GM18870 (cell line): ENCODE measurements around the gene PLCB3.
A peak's percentile ranks its signal among the peaks of the same experiment; 100 is the strongest.
"Not testable (repeated sequence)": the region's sequence is repeated elsewhere in the genome, so short reads cannot be mapped to it uniquely, and the experiment has no call there.

ENCODE experiments used
- ATAC-seq: cut with Tn5 transposase; IDR thresholded peaks from one replicate; pipeline ENCODE4 v1.9.1; 2021; ENCODE audit warnings: moderate library complexity; ENCODE audit not compliant: unreplicated experiment

The PLCB3 gene

DNA sequence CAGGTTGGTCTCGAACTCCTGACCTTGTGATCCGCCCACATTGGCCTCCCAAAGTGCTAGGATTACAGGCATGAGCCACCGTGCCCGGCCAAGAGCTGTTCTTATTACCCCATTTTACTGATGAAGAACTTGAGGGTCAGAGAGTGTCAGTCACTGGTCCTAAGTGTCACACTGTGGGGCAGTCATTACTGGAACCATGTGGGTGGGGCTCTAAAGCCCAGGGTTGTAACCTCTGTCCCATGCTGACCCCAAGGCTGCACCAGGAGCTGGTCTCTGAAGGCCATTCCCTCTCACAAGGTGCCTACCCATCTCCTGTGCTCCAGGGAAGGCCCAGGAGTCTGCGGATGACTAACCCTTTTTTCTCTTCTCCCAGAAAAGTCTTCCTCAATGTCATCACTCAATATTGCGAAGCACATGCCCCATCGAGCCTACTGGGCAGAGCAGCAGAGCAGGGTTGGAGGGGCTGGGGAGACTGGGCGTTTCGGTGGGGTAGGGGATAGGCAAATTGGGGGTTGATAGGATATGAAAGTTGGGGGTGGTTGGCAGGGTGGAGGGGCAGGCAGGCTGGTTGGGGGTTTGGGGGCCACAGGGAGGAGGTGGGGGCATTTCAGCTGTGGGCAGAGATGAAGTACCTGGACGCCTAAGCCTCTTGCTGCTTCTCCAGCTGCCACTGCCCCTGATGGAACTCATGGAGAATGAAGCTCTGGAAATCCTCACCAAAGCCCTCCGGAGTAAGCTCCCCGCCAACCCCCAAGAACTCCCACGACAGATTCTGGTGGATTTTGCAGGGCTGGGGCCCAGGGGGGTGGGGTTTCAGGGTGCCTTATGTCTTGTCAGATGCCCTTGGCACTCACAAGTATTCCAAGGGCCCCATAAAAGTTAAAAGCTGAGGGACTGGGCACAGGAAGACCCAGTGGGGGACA is 52.0 kb downstream of the PLCB3 start:
- ATAC-seq = no peak

GRCh38 chr11:64304032-64304315 is 52.6 kb downstream of the PLCB3 start:
- no peak for ATAC-seq

GRCh38 chr11:64304316-64305072 is 53.2 kb downstream of the PLCB3 start:
- peak; percentile 39 for ATAC-seq

DNA sequence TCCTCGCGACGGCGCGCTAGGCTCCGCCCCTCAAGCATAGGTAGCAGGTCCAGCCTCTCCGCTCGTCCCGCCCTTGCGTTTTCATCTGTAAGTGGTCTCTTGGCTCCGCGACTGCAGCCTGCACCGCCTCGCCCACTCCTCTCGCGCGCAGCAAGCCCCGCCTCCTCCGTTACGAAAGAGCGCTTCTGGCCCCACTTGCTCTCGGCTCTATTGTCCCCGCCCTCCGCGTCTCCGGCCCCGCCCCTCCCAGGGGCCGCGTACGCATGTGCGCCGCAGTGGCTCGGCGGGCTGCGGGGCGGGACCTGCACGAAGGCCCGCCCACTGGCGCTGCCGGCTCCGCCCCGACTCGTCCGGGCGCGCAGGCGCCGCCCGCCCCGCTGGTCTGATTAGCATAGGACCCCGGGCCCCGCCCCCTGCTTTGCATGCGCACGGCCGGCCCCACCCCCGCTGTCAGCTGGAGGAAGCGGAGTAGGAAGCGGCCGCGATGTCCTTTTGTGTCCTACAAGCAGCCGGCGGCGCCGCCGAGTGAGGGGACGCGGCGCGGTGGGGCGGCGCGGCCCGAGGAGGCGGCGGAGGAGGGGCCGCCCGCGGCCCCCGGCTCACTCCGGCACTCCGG is 53.9 kb downstream of the PLCB3 start, which contains the start of gene ESRRA:
Gene ESRRA (plus strand): TSS at position 450 of the 616 bp plus-strand sequence. CDS start 1,656 bp downstream, outside the sequence.
- ATAC-seq = peak; percentile 69

DNA sequence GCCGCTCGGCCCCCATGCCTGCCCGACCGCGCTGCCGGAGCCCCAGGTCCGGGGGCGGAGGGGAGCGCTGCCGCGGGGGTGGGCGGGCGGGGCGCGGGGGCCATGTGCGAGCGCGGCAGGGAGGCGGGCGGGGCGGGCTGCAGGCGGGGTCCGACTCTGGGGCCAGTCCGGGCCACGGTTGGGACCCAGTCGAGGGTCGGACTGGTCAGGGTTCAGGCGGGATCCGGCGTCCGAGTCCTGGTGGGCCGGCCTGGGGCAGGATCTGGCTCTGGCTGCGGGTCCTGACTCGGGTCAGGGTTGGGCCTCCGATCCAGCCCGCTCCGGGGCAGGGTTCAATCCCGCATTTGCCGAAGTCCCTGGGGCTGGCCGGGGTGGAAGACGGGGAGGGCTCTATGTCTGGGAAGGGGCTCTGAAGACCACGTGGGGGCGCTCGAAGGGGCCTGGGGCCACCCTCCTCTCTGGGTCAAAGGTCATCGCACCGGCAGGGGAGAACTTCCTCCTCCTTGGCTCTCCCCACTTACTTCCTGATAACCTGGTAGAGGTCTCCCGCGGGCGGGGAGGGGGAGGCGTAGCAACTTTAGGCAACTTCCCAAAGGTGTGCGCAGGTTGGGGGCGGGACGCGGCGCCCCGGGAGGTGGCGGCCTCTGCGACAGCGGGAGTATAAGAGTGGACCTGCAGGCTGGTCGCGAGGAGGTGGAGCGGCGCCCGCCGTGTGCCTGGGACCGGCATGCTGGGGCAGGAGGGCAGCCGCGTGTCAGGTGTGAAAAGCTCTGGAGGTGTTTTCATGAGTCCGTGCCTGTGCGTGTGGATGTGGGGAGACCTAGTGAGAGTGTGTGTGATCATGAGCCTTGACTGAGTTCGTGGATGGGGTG is 54.6 kb downstream of the PLCB3 start:
- no peak for ATAC-seq

- ATAC-seq = no peak
These were observed 55.2 kb downstream of the PLCB3 start for GRCh38 chr11:64306563-64306875.

GRCh38 chr11:64306876-64307622 is 55.7 kb downstream of the PLCB3 start:
- ATAC-seq = no peak

DNA sequence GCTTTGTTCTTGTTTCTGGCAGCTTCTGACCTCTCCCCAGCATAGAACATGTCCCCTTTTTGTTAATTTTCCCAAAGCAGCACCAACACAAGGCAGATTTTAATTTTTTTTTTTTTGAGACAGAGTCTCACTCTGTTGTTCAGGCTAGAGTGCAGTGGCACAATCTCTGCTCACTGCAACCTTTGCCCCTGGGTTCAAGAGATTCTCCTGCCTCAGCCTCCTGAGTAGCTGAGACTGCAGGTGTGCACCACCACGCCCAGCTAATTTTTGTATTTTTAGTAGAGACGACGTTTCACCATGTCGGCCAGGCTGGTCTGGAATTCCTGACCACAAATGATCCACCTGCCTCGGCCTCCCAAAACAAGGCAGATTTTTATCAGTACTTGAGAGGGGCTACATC is 56.5 kb downstream of the PLCB3 start:
- not testable (repeated sequence) for ATAC-seq

DNA sequence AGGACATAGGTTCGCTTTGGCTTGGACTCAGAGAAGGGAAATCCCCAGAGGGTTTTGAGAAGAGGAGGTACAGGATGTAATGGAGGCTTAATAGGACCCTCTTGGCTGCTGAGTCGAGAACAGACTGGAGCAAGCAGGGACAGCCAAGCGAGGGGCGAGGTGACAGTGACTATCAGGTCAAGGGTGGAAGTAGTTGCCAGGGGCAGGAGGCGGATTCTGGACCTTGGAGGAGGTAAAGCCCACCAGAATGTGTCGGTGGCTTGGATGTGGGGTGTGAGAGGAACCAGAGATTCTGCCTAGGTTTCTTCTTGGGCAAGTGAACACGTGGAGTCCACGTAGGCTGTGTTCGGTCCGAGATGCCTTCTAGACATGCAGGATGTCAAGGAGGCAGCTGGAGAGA is 61.6 kb downstream of the PLCB3 start:
- ATAC-seq = no peak

- ATAC-seq = no peak
These were observed 62.3 kb downstream of the PLCB3 start for GRCh38 chr11:64313491-64314145.

DNA sequence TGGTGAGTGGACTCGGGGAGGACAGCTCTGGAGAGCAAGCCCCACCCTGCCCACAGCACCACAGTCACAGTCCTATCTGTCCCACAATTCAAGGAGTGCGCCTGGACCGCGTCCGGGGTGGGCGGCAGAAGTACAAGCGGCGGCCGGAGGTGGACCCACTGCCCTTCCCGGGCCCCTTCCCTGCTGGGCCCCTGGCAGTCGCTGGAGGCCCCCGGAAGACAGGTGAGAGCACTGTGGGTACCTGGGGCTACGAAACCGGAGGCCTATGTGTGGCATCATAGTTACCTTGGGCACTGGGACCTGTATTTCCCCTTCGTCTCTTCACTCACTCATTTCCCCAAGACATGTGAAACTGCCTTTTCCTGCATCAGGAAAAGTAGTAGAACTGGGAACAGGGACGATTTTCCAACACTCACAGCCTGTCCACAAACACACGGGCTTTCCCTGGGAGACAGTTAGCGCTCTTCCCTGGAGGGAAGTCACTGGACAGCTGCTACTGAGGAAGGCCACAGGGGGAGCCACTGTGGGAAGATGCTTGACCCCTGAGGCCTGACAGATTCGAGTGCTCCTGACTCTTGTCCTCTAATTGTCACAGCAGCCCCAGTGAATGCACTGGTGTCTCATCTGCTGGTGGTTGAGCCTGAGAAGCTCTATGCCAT is 62.9 kb downstream of the PLCB3 start:
- ATAC-seq = no peak

- ATAC-seq = no peak
These were observed 63.7 kb downstream of the PLCB3 start for GRCh38 chr11:64314805-64315561.

- ATAC-seq = not testable (repeated sequence)
These were observed 64.6 kb downstream of the PLCB3 start for GRCh38 chr11:64315667-64316526.

DNA sequence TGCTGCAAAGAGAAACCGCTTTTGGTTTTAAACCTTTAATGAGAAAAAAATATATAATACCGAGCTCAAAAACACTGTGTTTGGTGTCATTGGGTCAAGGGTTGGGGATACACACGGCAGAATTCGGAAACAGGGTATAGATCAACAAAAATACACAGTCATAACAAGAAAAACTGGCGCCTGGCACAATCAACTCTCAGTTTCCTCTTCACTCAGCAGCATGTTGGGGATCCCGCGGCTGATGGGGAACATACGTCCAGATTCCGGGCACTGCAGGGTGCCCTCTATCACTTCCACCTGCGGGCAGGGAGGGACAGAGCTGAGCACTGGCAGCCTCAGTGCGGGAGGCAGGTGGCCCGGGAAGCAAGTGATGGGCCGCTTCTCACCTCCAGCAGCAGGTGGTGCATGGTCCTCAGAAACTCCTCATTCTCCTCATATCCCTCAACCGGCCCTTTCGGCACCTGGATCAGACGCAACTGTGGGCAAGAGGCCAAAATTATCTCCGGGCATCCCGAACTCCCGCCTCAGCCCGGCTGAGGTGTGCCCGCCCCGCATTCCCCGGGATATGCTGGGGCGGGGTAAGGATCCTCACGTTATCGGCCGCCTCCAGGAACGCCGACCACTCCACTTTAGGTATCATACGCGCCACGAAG is 65.5 kb downstream of the PLCB3 start:
- ATAC-seq = no peak

GRCh38 chr11:64317325-64317960 is 66.1 kb downstream of the PLCB3 start, which contains the start of gene TRMT112:
Gene TRMT112, minus strand, starts transcription at chr11:64317559. Its CDS starts 33 bp downstream, at chr11:64317526.
- peak; percentile 73 for ATAC-seq
